ENCODE measurements around the gene MIS12. TPM values are rescaled to one million over a fixed set of nuclear protein-coding genes. Genes with fewer than 3 reads are reported as not detected.

MIS12 gene
- total RNA-seq, 1 experiment from 2014 or later: 22.6 TPM

GRCh38 chr17:5437721-5438317 is 48.5 kb upstream of the MIS12 start (continued):
- TF ChIP-seq HMGXB4 (CRISPR knock-in tag; IDR thresholded peaks at IDR 0.05) (no peak), ZNF121 (CRISPR knock-in tag; IDR thresholded peaks at IDR 0.05) (no peak), AR (CRISPR knock-in tag; IDR thresholded peaks at IDR 0.05) (no peak), MLX (CRISPR knock-in tag; IDR thresholded peaks at IDR 0.05) (no peak), CBFB (CRISPR knock-in tag; IDR thresholded peaks at IDR 0.05; ENCODE audit: low read depth) (no peak), ZNF532 (CRISPR knock-in tag; IDR thresholded peaks at IDR 0.05; ENCODE audit: borderline replicate concordance) (no peak), IRF1 (CRISPR knock-in tag; IDR thresholded peaks at IDR 0.05) (no peak), ERG (CRISPR knock-in tag; IDR thresholded peaks at IDR 0.05) (no peak)

GRCh38 chr17:5438716-5439445 is 47.5 kb upstream of the MIS12 start, which contains the start of gene C1QBP:
C1QBP (minus strand) TSS chr17:5439155; CDS start chr17:5439073, 82 bp downstream.
- no peaks in the 10 kb centered on the region for H3K27me3 Mint-ChIP-seq (ENCODE audit: low read depth)
- H3K4me1 Mint-ChIP-seq: peaks cover 20% of the 10 kb centered on the region
- H3K4me3 Mint-ChIP-seq: peak within 1 kb of the TSS; percentile 88
- peak within 1 kb of the TSS; percentile 89 for H3K27ac Mint-ChIP-seq
- POLR2A ChIA-PET: interaction anchor here (0.5 to 1.0 kb wide), 3 partner anchors 15 to 30 kb away, joined by 4 to 10 read pairs (median 5); partner anchors contain the start of genes DHX33, NUP88 and RPAIN
- ATAC-seq: peak; percentile 91
- peak; percentile 96 for DNase-seq (ENCODE audit: low spot score)
- peaks cover 53% of the 10 kb centered on the region for H3K36me3 Mint-ChIP-seq
- CTCF ChIA-PET: interaction anchor here (0.6 to 3.3 kb wide), 33 partner anchors 9 to 1274 kb away, joined by 3 to 31 read pairs (median 4); partner anchors contain the start of genes DERL2, DHX33, MIS12 and NUP88
- no peaks in the 10 kb centered on the region for H3K9me3 Mint-ChIP-seq
- TF ChIP-seq FOXP4 (CRISPR knock-in tag; IDR thresholded peaks at IDR 0.05) (0 out of 2 replicates have a peak, but pooled peaks have one; percentile 15), ZBTB21 (CRISPR knock-in tag; IDR thresholded peaks at IDR 0.05; ENCODE audit: borderline replicate concordance) (0 out of 2 replicates have a peak, but pooled peaks have one; percentile 27), MYBL2 (CRISPR knock-in tag; IDR thresholded peaks at IDR 0.05) (0 out of 2 replicates have a peak, but pooled peaks have one; percentile 48), NFYB (CRISPR knock-in tag; conservative IDR thresholded peaks at IDR 0.05; ENCODE audit: low read depth) (0 out of 2 replicates have a peak, but pooled peaks have one; percentile 17), NFE2L1 (CRISPR knock-in tag; IDR thresholded peaks at IDR 0.05) (0 out of 2 replicates have a peak, but pooled peaks have one; percentile 53), ELF4 (CRISPR knock-in tag; IDR thresholded peaks at IDR 0.05; ENCODE audit: low read depth) (0 out of 2 replicates have a peak, but pooled peaks have one; percentile 90), MLX (CRISPR knock-in tag; IDR thresholded peaks at IDR 0.05) (peak; percentile 92; the same call in 1 of the 2 replicates), NR2C2 (CRISPR knock-in tag; IDR thresholded peaks at IDR 0.05) (0 out of 2 replicates have a peak, but pooled peaks have one; percentile 53), PREB (CRISPR knock-in tag; IDR thresholded peaks at IDR 0.05; ENCODE audit: borderline replicate concordance) (no peak)
